ENCODE data around the gene ARHGAP9. TPM values are rescaled to one million over a fixed set of nuclear protein-coding genes. Genes with fewer than 3 reads are reported as not detected.
"Not testable (repeated sequence)": the region's sequence is repeated elsewhere in the genome, so short reads cannot be mapped to it uniquely, and the experiment has no call there.

Gene ARHGAP9
- total RNA-seq, 1 experiment from 2014 or later: not detected

DNA sequence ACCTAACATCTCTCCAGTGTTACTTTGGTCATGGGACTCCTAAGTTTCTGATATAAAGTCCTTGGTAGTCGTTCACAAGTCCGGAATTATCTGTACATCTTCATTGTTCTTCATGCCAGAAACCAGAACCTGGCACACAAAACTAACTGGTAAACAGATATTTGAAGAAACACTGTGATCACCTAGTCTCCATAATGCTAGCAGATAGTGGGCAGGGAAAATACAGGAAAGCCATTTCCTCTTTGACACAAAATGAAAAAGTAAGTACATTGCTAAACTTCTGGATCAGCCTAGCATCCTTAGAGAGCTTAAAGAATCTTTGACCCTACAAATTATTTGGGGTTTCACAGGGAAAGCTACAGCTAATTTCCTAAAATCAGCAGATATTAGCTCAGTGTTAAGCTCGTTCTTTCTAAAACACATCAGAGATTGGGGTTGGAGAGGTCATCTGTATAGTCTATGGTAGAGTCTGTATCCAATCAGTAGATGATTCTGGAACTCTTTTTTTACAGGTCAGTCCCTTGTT lies 35.8 kb upstream of the ARHGAP9 start:
- Histone ChIP-seq H3K36me3 (ENCODE audit: low read depth) (peaks cover 78% of the 10 kb centered on the region), H4K20me1 (ENCODE audit: insufficient read depth) (peaks cover 87% of the 10 kb centered on the region), H3K4me1 (replicated peaks; ENCODE audit: insufficient read depth) (peaks cover 12% of the 10 kb centered on the region), H3K27me3 (ENCODE audit: insufficient read depth, low read depth) (no peaks in the 10 kb centered on the region), H3K4me3 (no peak overlapping the region), H3F3A (ENCODE audit: insufficient read depth, low read depth) (peaks cover 84% of the 10 kb centered on the region), H3K79me2 (ENCODE audit: low read depth) (peaks cover 39% of the 10 kb centered on the region), H2AFZ (no peak overlapping the region), H3K27ac (no peak overlapping the region), H3K9me2 (ENCODE audit: insufficient read depth) (no peaks in the 10 kb centered on the region), H3K9me3 (ENCODE audit: insufficient read depth, low read depth) (no peaks in the 10 kb centered on the region), H3K4me2 (no peak overlapping the region)
- ChIA-PET POLR2A (ENCODE audit: unreplicated experiment) (no interaction called here), CTCF (no interaction called here)
- no TSS peak for BruUV-seq (replicated peaks)
- TF ChIP-seq, protein P1, sequence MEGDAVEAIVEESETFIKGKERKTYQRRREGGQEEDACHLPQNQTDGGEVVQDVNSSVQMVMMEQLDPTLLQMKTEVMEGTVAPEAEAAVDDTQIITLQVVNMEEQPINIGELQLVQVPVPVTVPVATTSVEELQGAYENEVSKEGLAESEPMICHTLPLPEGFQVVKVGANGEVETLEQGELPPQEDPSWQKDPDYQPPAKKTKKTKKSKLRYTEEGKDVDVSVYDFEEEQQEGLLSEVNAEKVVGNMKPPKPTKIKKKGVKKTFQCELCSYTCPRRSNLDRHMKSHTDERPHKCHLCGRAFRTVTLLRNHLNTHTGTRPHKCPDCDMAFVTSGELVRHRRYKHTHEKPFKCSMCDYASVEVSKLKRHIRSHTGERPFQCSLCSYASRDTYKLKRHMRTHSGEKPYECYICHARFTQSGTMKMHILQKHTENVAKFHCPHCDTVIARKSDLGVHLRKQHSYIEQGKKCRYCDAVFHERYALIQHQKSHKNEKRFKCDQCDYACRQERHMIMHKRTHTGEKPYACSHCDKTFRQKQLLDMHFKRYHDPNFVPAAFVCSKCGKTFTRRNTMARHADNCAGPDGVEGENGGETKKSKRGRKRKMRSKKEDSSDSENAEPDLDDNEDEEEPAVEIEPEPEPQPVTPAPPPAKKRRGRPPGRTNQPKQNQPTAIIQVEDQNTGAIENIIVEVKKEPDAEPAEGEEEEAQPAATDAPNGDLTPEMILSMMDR (conservative IDR thresholded peaks at IDR 0.05): no peak
- no peak for TF ChIP-seq EZH2 (IDR thresholded peaks at IDR 0.05; ENCODE audit: low read depth)
- no peak for DNase-seq
- intact Hi-C loops (cut with micrococcal nuclease; ENCODE audit: unreplicated experiment): no loop called here

GRCh38 chr12:57514720-57515407 lies 35.2 kb upstream of the ARHGAP9 start:
- POLR2A ChIA-PET (ENCODE audit: unreplicated experiment): interaction anchor here (0.6 kb wide), 1 partner anchor 266 kb away, joined by 4 read pairs; no protein-coding TSS in a partner anchor
- Histone ChIP-seq H2AFZ (no peak overlapping the region), H3K79me2 (ENCODE audit: low read depth) (peaks cover 36% of the 10 kb centered on the region), H3K4me3 (no peak overlapping the region), H4K20me1 (ENCODE audit: insufficient read depth) (peaks cover 86% of the 10 kb centered on the region), H3K9me3 (ENCODE audit: insufficient read depth, low read depth) (no peaks in the 10 kb centered on the region), H3K36me3 (ENCODE audit: low read depth) (peaks cover 78% of the 10 kb centered on the region), H3K4me1 (replicated peaks; ENCODE audit: insufficient read depth) (peaks cover 12% of the 10 kb centered on the region), H3K27ac (no peak overlapping the region), H3K9me2 (ENCODE audit: insufficient read depth) (no peaks in the 10 kb centered on the region), H3K4me2 (no peak overlapping the region), H3K27me3 (ENCODE audit: insufficient read depth, low read depth) (no peaks in the 10 kb centered on the region), H3F3A (ENCODE audit: insufficient read depth, low read depth) (peaks cover 82% of the 10 kb centered on the region)
- BruUV-seq (replicated peaks): no TSS peak
- no peak for TF ChIP-seq EZH2 (IDR thresholded peaks at IDR 0.05; ENCODE audit: low read depth)
- TF ChIP-seq, protein P1 (conservative IDR thresholded peaks at IDR 0.05): no peak
- CTCF ChIA-PET: no interaction called here
- intact Hi-C loops (cut with micrococcal nuclease; ENCODE audit: unreplicated experiment): no loop called here
- DNase-seq: no peak

DNA sequence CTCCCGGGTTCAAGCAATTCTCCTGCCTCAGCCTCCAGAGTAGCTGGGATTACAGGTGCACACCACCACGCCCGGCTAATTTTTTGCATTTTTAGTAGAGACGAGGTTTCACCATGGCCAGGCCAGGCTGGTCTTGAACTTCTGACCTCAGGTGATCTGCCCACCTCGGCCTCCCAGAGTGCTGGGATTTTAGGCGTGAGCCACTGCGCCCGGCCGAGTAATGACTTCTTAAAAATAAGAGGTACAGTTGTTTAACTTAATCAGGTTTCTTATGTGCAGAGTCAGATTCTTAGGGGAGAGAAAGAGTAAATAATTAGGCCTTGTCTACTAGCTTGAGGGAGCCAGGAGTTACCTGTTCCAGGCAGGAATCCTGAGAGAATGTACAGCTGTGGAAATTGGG lies 34.6 kb upstream of the ARHGAP9 start:
- CTCF ChIA-PET: interaction anchor here (0.6 kb wide), 1 partner anchor 272 kb away, joined by 4 read pairs; no protein-coding TSS in a partner anchor
- H3K4me3 ChIP-seq; H3K9me2 ChIP-seq (ENCODE audit: insufficient read depth); H3K27me3 ChIP-seq (ENCODE audit: insufficient read depth, low read depth); DNase-seq; H2AFZ ChIP-seq; BruUV-seq (replicated peaks); H3K27ac ChIP-seq; intact Hi-C loops (cut with micrococcal nuclease; ENCODE audit: unreplicated experiment); H3K9me3 ChIP-seq (ENCODE audit: insufficient read depth, low read depth); H3K4me2 ChIP-seq: not testable (repeated sequence)
- peaks cover 79% of the 10 kb centered on the region for H3F3A ChIP-seq (ENCODE audit: insufficient read depth, low read depth)
- peaks cover 30% of the 10 kb centered on the region for H3K79me2 ChIP-seq (ENCODE audit: low read depth)
- peaks cover 12% of the 10 kb centered on the region for H3K4me1 ChIP-seq (replicated peaks; ENCODE audit: insufficient read depth)
- H3K36me3 ChIP-seq (ENCODE audit: low read depth): peaks cover 73% of the 10 kb centered on the region
- peaks cover 86% of the 10 kb centered on the region for H4K20me1 ChIP-seq (ENCODE audit: insufficient read depth)
- POLR2A ChIA-PET (ENCODE audit: unreplicated experiment): interaction anchor here (0.5 to 0.7 kb wide), 2 partner anchors 12 to 1511 kb away, joined by 4 to 7 read pairs; no protein-coding TSS in a partner anchor

DNA sequence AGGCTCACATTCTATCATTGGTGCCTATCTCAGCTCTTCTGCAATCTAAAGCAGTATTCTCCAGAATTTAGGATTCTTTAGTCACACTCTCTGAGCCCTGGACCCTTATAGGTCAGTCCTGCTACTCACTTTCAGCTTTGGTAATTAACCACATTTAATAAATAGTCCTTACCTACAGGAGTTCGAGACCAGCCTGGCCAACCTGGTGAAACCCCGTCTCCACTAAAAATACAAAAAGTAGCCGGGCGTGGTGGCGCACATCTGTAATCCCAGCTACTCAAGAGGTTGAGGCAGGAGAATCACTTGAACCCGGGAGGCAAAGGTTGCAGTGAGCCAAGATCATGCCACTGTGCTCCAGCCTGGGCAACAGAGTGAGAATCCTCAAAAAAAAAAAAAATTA lies 34.0 kb upstream of the ARHGAP9 start:
- BruUV-seq (replicated peaks); H3K27me3 ChIP-seq (ENCODE audit: insufficient read depth, low read depth); DNase-seq; H2AFZ ChIP-seq; H3K4me1 ChIP-seq (replicated peaks; ENCODE audit: insufficient read depth); intact Hi-C loops (cut with micrococcal nuclease; ENCODE audit: unreplicated experiment); H3K9me3 ChIP-seq (ENCODE audit: insufficient read depth, low read depth); H3K4me2 ChIP-seq; H3K9me2 ChIP-seq (ENCODE audit: insufficient read depth); H3K27ac ChIP-seq; H3K4me3 ChIP-seq: not testable (repeated sequence)
- Histone ChIP-seq H4K20me1 (ENCODE audit: insufficient read depth) (peaks cover 86% of the 10 kb centered on the region), H3F3A (ENCODE audit: insufficient read depth, low read depth) (peaks cover 84% of the 10 kb centered on the region), H3K79me2 (ENCODE audit: low read depth) (peaks cover 24% of the 10 kb centered on the region), H3K36me3 (ENCODE audit: low read depth) (peaks cover 67% of the 10 kb centered on the region)
- ChIA-PET POLR2A (ENCODE audit: unreplicated experiment) (interaction anchor here (0.7 kb wide), 1 partner anchor 1511 kb away, joined by 4 read pairs; no protein-coding TSS in a partner anchor), CTCF (interaction anchor here (0.6 kb wide), 1 partner anchor 272 kb away, joined by 4 read pairs; no protein-coding TSS in a partner anchor)
